HG03103 (cell line): ENCODE data around the gene HOPX.
"Not testable (repeated sequence)": the region's sequence is repeated elsewhere in the genome, so short reads cannot be mapped to it uniquely, and the experiment has no call there.

Source experiments
- ATAC-seq: cut with Tn5 transposase; IDR thresholded peaks from one replicate; pipeline ENCODE4 v1.9.1; 2021; ENCODE audit warnings: low read depth; ENCODE audit not compliant: unreplicated experiment

HOPX gene

GRCh38 chr4:56655627-56656345 is 25.3 kb downstream of the HOPX start:
- no peak for ATAC-seq

- ATAC-seq, result no peak
These were observed 25.9 kb downstream of the HOPX start for GRCh38 chr4:56655209-56655626.

GRCh38 chr4:56654238-56654632 is 26.9 kb downstream of the HOPX start:
- no peak for ATAC-seq

GRCh38 chr4:56653461-56654237 is 27.4 kb downstream of the HOPX start:
- no peak for ATAC-seq

GRCh38 chr4:56652196-56652595 is 28.9 kb downstream of the HOPX start:
- no peak for ATAC-seq

- no peak for ATAC-seq
These were observed 30.1 kb downstream of the HOPX start for GRCh38 chr4:56651056-56651350.

- ATAC-seq, result no peak
These were observed 30.6 kb downstream of the HOPX start for GRCh38 chr4:56650262-56651055.

GRCh38 chr4:56649445-56650261 is 31.4 kb downstream of the HOPX start:
- no peak for ATAC-seq

GRCh38 chr4:56648824-56649151 is 32.3 kb downstream of the HOPX start:
- ATAC-seq, result no peak

GRCh38 chr4:56648021-56648823 is 32.9 kb downstream of the HOPX start:
- ATAC-seq, result no peak

GRCh38 chr4:56646341-56646740 is 34.8 kb downstream of the HOPX start:
- ATAC-seq, result no peak

- ATAC-seq, result no peak
These were observed 37.5 kb downstream of the HOPX start for GRCh38 chr4:56643596-56643995.

GRCh38 chr4:56641494-56642051 is 39.5 kb downstream of the HOPX start:
- no peak for ATAC-seq

GRCh38 chr4:56640621-56641493 is 40.2 kb downstream of the HOPX start:
- no peak for ATAC-seq

GRCh38 chr4:56637791-56638190 is 43.3 kb downstream of the HOPX start:
- ATAC-seq, result no peak

- ATAC-seq, result no peak
These were observed 43.9 kb downstream of the HOPX start for GRCh38 chr4:56637154-56637553.

- ATAC-seq, result not testable (repeated sequence)
These were observed 46.1 kb downstream of the HOPX start for GRCh38 chr4:56634954-56635353.

- no peak for ATAC-seq
These were observed 47.6 kb downstream of the HOPX start for GRCh38 chr4:56633486-56633885.
